HG03558 (cell line): ENCODE data around the gene ZNF530.

Source experiments
- ATAC-seq: cut with Tn5 transposase; IDR thresholded peaks from one replicate; pipeline ENCODE4 v1.9.1; 2021; ENCODE audit warnings: moderate number of reproducible peaks; ENCODE audit not compliant: unreplicated experiment; ENCODE audit errors: extremely low read depth

Gene ZNF530

DNA sequence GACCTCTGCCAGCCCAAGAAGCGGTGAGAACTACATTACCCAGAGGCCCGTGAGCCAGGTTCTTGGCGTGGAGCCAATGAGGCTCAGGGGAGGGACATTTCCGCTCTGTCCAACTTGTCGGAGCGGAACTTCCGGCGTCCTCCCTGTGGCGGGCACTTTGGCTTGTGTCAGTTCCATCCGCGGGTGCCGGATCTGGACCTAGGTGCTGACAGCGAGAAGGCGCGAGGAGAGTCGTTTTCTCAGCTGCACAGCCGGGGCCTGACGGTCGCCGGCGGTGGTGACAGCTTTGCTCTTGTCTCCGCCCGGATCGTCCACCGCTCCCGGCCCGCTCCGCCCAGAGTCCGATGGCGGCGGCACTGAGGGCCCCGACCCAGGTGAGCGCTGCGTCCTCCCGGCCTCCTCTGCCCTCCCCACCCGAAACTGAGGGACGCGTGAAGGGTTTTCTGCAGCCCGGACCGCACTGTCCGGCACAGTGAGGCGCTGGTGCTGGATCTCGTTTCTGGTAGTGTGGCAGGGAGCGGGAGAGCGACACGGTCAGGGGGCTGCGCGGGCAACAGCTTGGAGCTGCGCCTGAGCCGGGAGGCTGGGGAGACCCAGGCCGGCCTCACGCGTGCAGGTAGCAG lies at the start of gene ZNF530:
Gene ZNF530 (plus strand): TSS at position 125 of the 623 bp plus-strand sequence. CDS start 4,461 bp downstream, outside the sequence.
- ATAC-seq: peak; percentile 80

- ATAC-seq: no peak
Measured at GRCh38 chr19:57552432-57552831, 47.3 kb upstream of the ZNF530 start.

DNA sequence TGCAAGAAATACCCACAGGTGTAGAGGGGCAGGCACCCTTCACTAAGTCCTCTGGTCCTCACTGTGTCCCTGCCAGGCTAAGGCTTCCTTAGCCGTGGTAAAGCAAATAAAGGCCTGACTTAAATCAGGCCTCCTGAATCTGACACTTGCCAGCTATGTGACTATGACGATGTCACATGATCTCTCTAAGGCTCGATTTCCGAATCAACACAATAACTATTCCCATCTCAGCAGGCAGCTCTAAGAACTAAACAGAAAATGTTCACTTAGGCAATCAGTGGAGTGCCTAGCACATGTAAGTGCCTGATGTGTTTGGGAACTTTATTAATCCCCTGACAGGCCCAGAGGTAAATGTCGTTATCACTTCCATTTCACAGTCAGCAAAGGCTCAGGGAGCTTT lies 42.0 kb upstream of the ZNF530 start:
- no peak for ATAC-seq

DNA sequence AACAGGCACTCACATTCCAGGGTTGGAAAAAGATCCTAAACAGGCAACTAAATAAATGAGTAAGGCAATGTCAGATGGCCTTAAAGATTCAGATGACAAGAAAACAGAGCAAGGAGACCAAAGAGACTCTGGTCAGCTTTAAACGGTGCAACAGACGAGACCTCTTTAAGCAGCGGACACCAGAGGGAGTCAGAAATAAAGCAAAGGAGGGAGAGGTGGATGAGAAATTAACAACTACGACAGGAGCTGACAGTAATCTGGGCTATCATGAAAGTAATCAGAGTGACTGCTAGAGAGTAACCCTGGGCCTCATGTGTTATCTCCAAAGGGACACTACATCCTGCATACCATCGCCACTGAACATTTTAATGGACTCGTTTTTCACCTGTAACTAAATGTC lies 41.2 kb upstream of the ZNF530 start:
- ATAC-seq: no peak

GRCh38 chr19:57559008-57559403 lies 40.7 kb upstream of the ZNF530 start:
- no peak for ATAC-seq

DNA sequence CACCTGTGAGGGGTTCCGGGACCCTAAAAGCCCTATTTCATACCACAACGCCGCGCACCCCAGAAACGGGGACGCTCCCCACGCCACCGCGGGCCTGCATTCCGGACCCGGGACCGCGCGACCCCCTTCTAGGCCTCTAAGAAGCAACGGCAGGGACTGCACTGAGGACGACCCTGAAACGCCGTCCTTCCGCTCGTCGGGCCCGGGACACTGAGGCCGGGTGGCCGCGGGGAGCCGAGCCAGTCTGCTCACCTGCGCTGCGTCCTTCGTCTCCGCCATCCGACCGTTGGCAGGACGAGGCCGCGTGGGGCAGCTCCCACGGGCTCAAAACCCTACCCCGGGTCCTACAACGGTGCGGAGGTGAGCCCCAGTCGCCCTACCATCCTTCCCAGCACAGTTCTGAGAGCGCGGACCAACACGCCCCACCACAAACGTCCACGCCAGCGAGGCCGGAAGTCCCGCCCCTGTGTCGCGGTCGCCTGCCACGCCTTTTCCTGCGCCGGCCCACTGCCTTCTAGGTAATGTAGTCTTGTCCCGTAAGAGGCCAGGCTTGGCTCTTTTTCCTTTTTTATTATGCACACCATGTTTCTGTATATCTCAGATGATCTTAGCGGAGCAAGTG lies 40.2 kb upstream of the ZNF530 start, which contains the start of gene ZNF550:
Gene ZNF550 (minus strand): TSS at position 460 of the 622 bp plus-strand sequence. CDS start 181 bp downstream, at position 279.
- no peak for ATAC-seq

GRCh38 chr19:57560049-57560491 lies 39.6 kb upstream of the ZNF530 start:
- no peak for ATAC-seq

DNA sequence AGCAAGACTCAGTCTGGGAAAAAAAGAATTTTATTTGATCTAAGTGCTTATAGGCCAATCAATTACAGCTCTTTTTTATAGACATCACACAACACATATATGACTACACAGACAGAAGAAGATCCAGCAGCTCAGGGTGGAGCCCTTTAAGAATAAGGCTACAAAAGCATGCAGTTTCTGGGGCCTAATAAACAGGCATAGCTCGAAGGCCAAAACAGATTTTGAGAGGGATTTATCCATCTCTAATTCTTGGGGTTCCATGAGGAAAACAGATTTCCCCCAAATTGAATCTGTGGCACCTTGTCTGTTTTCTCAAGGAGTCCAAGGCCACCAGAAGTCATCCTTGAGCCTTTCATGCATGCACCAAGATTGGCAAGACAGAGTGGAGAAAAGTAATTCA lies 36.1 kb upstream of the ZNF530 start:
- no peak for ATAC-seq

- ATAC-seq: no peak
Measured at GRCh38 chr19:57566396-57567265, 33.1 kb upstream of the ZNF530 start.

- no peak for ATAC-seq
Measured at GRCh38 chr19:57570707-57571106, 29.0 kb upstream of the ZNF530 start.

DNA sequence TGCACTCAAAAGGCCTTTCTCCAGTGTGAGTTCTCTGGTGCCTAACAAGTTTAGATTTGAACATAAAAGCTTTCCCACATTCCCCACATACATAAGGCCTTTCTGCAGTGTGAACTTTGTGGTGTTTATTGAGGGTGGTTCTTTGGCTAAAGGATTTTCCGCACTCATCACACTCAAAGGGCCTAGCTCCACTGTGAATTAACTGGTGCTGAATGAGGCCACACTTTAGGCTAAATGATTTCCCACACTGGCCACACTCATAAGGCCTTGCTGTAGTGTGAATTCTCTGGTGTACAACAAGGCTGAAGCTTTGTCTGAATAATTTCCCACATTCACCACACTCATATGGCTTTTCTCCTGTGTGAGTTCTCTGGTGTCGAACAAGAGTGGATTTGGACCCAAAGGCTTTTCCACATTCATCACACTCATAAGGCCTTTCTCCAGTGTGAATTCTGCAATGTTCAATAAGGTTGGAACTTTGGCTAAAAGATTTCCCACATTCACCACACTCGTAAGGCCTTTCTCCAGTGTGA lies 27.2 kb upstream of the ZNF530 start:
- no peak for ATAC-seq

DNA sequence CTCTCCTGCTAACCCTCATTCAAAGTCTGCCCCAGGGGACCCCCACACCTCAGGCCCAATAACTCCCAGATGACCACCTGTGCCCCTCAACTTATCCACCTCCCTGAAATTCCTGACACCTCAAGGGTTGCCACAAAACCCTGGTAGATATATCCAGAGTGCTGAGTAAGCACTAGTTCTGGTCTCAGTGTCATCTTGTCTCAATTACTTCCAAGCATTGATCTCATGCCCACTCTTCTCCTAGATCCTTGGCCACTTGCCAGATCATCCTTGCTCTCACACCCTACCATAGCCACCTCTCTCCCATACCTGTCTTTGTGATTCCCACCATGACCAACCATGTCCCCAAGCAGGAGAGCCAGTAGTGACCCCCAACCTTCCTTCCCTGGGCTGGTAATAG lies 23.0 kb upstream of the ZNF530 start:
- ATAC-seq: no peak

GRCh38 chr19:57578487-57579205 lies 21.0 kb upstream of the ZNF530 start, which contains the start of gene ZNF416:
Gene ZNF416, minus strand, starts transcription at chr19:57578911. Its CDS starts 207 bp downstream, at chr19:57578704.
- ATAC-seq: peak; percentile 85

GRCh38 chr19:57583104-57583520 lies 16.6 kb upstream of the ZNF530 start:
- ATAC-seq: no peak

GRCh38 chr19:57583521-57584416 lies 15.9 kb upstream of the ZNF530 start, which contains the start of gene ZIK1:
Gene ZIK1, plus strand, starts transcription at chr19:57584145. Its CDS starts 212 bp downstream, at chr19:57584357.
- peak; percentile 52 for ATAC-seq

- no peak for ATAC-seq
Measured at GRCh38 chr19:57587529-57587928, 12.2 kb upstream of the ZNF530 start.

- ATAC-seq: no peak
Measured at GRCh38 chr19:57599377-57599760, 316 bp upstream of the ZNF530 start.

DNA sequence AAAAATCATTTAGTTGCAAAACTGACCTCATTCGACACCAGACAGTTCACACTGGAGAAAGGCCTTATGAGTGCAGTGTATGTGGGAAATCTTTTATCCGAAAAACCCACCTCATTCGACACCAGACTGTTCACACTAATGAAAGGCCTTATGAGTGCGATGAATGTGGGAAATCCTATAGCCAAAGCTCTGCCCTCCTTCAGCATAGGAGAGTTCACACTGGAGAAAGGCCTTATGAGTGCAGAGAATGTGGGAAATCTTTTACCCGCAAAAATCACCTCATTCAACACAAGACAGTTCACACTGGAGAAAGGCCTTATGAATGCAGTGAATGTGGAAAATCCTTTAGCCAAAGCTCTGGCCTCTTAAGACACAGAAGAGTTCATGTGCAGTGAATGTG lies 7.2 kb downstream of the ZNF530 start:
- no peak for ATAC-seq

- ATAC-seq: no peak
Measured at GRCh38 chr19:57611113-57611512, 11.4 kb downstream of the ZNF530 start.
